Left renal cortex interstitium (tissue), 4 donors: ENCODE results near the gene C3. TPM values are rescaled to one million over a fixed set of nuclear protein-coding genes. Genes with fewer than 3 reads are reported as not detected.
"Not testable (repeated sequence)": the region's sequence is repeated elsewhere in the genome, so short reads cannot be mapped to it uniquely, and the experiment has no call there.

Source experiments
- DNase-seq, 4 donors: peaks; one replicate each; pipeline ENCODE4 v3.0.0-alpha.2; 2013; ENCODE audit warnings: low read depth in 4 of 4, low spot score in 2 of 4, missing footprints in 1 of 4
- polyA plus RNA-seq, 4 donors: library from polyadenylated mRNA; unstranded; fragments of 120-200 nt; gene quantifications; one replicate each; pipeline ENCODE4 v1.2.1, GENCODE V29; 2013; ENCODE audit not compliant: insufficient read length in 4 of 4

C3 gene
- polyA plus RNA-seq, 4 donors = 13.6 to 30.7 (median 22.1) TPM

DNA sequence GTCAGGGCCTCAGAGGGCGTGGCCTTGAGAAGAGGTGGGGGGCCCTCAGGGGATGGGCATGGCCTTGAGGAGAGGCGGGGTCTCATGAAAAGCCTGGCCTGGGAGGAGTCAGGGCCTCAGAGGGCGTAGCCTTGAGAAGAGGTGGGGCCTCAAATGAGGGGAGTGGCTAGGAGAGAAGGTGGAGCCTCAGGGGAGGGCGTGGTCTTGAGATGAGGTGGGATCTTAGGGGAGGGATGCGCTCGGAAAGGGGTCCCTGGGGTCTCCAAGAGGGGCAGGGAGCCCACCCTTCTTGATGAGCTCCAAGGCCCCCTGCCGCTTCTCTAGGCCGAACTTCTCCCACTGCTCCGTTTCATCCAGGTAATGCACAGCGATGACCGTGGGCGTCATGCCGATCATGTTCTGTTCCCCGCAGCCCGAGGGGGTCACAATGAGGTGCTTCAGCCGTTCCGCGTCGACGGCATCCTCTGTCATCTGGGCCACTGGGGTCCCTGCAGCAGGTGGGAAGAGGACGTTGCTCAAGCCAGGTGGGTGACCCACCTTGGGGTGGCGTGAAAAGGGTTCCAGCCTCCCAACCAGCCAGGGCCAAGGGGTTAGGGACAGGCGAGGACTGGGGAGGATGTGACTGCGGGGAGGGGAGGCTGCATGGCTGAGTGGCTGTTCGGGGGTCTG lies 26.2 kb downstream of the C3 start:
- DNase-seq = no peak

DNA sequence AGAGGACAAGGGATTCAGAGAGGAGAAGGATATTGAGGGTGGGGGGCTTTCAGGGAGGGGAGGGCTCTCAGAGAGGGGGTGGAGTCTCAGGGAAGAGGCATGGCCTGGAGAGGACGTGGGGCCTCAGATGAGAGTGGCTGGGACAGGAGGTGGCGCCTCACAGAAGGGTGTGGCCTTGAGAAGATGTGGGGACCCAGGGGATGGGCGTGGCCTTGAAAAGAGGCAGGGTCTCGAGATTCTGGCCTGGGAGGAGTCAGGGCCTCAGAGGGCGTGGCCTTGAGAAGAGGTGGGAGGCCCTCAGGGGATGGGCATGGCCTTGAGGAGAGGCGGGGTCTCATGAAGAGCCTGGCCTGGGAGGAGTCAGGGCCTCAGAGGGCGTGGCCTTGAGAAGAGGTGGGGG lies 26.8 kb downstream of the C3 start:
- DNase-seq = no peak

DNA sequence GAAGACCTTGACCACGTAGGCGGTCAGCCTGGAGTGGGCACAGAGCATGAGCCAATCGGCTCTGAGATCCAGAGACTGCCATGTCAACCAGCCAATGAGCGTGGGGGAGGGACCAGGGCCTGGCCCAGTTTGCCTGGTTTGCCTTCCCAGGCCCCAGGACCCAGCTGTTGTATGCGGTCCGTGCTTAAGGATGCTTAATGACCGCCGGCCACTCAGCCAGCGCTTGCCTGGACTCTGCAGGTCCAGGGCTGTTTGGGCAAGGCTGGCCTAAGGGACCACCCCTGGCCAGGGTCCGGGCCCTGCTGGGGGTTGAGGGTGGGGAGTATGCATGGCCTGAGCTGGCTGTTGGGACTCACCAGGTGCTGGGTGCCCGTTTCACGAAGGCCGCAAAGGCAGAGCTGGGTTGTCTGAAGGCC lies 27.4 kb downstream of the C3 start:
- no peak for DNase-seq

DNA sequence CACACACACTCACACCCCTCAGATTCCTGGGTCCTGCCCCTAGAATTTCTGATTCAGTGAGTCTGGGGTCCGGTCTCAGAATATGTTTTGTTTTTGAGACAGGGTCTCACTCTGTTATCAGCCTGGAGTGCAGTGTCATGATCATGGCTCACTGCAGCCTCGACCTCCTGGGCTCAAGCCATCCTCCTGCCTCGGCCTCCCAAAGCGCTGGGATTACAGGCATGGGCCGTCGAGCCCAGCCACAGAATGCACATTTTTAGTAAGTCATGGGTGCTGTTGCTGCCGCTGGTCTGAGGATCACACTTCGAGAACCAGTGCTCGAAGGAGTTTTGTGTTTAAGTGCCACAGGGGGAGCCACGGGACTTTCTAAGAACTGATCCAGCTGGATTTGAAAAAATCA lies 28.4 kb downstream of the C3 start:
- no peak for DNase-seq

DNA sequence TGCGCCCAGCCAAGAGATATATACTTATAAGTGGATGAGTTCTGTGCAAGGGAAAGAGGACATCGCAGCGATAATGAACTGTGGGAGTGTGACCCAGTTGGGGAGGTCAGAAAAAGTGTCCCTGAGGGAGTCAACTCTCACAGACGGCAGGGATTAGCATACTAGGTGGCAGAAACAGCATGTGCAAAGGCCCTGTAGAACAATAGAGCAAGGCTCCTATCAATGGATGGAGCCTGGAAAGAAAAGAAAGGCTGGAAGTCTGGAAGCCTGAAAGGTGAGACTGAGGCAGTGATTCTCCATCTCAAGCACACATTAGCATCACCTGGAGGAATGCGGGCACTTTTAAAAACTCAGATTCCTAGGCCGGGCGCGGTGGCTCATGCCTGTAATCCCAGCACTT lies 29.1 kb downstream of the C3 start:
- DNase-seq = no peak

DNA sequence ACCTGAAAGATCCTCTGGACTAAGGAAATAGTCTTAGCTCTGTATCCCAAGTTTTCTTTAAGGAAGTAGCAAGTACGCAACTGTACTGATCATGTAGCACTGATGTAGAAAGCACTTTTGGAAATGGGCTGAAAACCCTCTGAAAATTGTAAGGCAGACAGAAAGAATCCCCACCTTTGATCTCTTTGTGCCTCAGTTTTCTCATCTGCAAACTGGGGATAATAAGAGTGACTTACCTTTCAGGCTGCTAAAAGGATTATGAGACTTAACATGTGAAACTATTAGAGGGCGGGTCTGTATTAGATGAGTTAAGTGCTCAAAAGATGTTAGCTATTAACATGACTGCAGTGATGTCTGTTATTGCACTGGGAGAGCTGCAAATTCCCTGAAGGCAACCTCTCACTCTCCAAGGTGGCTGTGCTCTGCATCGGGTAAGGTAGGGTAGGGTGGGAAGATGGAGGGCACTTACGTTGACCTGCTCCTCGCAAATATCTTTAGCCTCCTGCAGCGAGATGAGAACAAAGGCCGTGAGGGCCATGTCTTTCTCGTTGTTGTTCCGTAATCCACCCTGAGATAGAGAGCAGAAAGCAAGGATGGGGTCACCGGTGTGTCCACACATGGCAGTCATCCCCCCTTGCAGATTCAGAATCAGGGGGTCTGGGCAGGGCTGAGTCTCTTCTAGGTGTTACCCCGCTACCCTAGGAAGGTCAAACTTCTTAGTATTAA lies 30.1 kb downstream of the C3 start:
- DNase-seq = no peak

DNA sequence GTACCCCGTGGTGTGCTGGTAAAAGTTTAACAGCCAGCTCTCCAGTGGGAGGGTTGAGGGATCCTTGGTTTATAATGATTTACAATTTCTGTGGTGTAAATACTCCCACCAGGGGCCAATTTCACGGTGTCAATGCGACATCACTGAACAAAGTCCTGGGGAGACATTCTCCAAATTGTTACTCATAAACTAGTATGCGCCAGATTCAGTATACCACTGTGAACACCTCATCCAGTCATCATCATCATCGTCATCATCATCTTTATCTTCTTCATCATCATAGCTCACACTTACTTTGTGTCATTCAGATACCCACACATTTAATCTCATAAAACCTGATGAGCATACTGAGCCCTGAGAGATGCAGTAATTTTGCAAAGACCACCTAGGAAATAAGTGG lies 33.3 kb downstream of the C3 start:
- DNase-seq = no peak

DNA sequence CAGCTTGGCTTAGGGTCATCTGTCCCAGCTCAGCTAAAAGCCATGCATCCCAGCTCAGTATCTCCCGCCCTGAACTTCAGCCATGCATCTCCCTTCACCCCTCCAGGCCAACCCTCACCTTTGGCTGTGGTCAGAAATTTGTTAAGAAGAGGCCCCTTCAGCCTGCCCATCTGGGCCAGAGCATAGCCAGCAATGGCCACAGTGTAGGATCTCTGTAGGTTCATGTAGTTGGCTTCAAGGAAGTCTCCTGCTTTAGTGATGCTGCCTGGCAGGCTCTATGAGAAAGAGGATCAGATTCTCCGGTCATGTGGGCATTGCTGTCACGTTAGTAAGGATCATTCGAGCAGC lies 33.8 kb downstream of the C3 start:
- DNase-seq = no peak

DNA sequence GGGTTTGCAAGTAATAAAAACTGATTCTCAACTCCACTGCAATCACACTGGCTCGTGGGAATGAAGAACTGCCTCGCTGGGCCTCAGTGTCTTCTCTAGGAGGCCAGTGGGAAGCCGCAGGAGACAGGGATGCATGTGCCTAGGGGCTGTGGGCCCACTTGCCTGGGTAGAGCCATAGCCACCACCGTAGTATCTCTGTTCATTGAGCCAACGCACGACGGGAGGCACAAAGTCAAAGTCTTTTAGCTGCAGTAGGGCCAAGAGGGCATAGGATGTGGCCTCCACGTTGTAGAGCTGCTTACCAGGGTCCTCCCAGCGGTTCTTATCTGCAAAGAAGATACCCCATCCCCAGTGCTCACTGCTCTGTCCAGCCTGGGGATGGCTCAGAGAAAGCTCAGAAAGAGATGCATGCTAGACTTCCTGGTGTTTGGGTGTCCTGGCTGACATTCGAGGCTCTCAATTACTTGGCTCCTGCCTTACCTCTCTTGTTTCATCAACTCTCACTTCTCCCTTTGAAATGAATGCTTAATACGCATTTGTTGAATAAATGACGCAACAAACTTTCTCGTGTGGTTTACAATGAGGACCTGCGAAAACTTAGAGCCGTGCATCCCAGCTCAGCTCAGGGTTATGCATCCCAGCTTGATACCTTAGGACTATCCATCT lies 34.4 kb downstream of the C3 start:
- DNase-seq = no peak

DNA sequence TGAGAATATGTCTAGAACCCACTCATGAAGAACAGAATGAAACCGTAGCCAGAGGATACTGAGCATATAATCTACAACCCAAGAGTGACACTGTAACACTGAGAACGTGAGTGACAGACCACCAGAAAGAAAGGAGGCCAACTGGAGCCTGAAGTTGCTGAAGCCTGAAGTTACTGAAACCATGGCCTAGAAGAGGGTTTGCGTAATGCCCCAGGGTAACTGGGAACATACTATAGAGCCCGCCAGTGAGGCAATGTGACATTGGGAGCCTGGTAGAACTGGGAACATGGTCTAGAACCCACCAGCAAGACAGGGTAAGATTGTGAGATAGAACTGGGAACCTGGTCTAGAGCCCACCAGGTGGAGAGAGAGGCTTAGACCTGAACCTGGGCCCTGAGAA lies 35.0 kb downstream of the C3 start:
- DNase-seq = no peak

DNA sequence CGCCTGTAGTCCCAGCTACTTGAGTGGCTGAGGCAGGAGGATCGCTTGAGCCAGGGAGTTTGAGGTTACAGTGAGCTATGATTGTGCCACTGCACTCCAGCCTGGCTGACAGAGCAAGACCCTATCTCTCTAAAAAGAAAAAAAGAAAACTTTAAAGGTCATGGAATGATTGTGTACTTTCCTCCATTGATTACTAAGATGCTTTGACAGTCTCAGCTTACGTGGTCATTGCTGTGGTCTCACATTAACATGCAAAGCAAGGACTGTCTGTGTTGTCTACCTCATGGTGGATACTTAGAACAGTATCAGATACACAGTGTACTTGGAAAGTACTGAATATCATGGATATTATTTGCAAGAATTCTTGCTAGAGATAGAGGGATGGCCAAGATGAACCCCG lies 36.5 kb downstream of the C3 start:
- DNase-seq = no peak

DNA sequence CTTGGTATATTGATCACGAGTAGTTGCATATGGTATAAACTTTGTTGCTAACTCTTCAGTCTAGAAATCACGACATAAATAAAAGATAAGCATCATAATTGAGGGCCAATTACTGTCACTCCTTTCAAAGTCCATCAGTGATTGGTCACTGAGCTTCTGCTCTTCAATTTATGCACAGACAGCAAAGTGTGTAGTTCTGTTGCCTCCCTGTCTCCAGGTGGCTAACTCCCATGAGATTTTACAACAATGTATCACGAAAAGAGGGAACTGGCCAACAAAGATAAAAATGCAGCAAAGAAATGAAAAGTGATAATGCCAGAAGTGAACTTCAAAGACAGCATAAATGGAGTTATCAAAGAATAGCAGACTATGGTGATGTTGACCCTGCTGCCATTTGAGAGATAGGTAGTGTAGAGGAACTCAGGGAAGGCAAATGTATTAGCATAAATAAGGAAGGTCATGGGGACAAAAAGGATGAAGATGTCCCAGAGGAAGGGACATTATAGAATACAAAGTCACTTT lies 37.8 kb downstream of the C3 start:
- no peak for DNase-seq

DNA sequence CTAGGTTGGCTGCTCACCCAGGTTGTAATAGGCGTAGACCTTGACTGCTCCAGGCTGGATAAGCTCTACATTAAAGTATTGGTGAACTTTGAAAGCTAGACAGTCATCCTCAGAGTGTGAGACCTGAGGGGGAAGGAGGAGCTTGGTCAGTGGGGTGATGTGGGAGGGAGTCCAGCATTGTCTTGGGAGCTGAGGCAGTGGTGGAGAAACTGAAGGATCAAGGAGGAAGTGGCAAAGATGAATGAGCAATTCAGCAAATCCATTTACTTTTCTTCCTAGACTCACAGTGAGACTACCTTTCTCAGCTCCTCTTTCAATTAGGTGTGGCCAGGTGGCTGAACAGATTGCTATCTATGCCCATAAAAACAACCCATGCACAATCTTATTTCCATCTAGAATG lies 40.3 kb downstream of the C3 start:
- no peak for DNase-seq

DNA sequence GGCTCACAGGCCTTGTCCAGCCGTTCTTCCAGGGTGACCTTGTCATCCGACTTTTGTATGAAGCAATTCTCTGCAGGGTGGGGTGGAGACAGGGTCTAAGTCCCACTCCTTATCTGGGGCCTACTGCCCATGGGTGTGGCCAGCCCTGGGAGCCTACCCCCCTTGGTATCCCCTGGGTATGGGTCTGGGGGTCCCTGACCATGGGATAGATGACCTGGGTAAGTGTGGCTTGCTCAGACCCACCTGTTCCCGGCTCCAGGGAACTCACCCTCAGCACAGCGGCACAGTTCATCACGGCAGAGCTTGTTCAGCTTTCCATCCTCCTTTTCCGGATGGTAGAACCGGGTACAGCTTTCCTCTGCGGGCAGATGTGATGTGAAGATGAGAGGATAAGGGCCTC lies 41.3 kb downstream of the C3 start:
- DNase-seq = no peak

DNA sequence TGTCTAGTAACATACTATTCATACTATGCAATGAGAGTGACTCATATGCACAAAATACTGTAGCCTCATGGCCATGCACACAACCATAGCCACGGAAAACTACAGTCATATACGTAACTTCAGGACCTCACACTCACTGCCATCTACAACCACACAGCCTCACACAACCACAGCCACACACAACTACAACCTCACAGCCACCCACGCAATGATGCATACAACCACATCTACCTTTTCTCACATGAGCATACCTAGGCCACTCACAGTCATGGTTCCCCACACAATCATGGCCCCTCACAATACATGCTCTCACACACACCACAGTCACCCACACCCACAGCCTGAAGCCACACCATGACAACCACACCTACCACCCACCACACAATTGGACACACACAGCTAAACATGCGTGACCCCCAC lies 41.8 kb downstream of the C3 start:
- no peak for DNase-seq

DNA sequence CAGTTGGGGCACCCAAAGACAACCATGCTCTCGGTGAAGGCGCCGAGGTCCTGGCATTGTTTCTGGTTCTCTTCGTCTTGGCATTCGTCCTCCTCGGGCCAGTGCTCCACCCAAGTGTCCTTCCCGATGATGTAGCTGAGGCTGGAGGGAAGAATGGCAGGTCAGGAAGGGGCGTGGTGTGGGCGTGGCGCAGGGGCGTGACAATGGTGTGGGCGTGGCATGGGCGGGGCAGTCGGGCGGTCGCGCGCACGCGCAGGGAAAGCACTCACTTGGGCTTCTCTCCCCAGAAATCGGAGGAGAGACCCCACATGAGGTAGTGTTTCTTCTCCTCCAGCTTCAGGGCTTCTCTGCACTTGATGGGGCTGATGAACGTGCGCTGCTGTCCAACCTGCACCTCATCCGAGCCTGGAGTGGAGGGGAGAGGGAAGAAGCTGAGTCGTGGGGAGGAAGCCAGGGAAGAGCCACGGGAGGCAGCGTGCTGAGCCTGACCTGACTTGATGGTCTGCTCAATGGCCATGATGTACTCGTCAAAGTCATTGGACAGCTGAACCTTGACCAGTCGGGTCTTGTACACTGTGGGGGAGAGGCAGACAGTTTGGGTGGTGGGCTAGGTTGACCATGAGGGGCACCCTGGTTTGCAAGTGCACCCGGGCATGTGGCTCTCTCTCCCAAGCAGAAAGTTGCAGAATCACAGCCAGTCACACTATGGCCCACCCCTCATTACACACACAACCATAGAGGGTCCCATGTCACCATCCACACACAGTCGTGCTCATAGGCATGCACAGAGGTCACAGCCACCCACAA lies 42.4 kb downstream of the C3 start:
- no peak for DNase-seq

DNA sequence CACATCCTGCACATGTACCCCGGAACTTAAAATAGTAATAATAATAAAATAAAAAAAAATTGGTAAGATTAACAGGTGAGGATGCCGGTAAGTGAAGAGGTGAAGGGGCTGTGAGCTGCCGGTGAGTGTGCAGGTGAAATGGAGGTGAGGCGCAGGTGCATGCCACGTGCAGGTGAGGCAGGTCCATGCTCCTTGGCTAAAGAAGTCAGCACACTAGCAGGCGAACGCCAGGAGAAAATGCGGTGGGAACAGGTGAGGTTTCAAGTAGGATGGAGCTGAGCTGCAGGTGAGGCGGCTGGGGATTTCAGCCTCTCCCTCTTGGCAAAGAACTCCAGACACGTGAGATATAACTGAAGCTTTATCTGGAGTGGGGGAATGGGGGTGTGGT lies 43.0 kb downstream of the C3 start:
- no peak for DNase-seq

DNA sequence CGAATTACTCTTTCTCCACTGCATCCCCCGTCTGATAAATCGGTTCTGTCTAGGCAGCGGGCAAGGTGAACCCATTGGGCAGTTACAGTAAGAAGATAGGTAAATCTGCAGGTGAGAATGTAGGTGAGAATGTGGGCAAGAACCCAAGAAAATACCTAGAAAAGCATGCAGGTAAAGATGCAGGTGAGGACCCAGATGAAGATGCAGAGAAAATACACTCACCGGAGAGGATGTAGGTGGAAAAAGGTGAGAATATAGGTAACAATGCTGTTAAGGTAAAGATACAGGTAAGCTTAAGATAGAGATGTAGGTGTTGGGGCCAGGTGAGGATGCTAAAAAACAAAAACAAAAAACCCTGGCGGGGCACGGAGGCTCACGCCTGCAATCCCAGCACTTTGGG lies 44.2 kb downstream of the C3 start:
- DNase-seq = no peak

DNA sequence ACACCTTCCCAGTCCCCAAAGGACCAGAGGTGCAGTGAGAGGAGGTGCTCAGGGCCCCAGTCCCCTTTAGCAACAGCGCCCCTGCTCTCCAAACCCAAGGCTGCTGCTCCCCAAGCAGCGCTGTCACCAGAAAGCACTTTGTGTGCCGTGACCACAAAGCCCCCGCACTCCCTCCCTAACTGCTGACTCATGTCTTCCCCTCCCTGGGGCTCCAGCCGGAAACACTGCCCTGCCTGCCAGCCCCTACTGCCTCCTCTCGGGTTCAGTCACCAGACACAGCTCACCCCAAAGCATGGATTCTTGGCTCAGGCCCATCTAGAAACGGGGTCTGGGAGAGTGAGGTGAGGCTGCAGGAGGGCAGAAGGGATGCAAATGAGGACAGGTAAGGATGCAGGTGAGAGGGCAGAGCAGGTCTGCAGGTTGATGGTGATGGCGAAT lies 45.6 kb downstream of the C3 start:
- peak in 1 of 4 donors; percentile 10 for DNase-seq

DNA sequence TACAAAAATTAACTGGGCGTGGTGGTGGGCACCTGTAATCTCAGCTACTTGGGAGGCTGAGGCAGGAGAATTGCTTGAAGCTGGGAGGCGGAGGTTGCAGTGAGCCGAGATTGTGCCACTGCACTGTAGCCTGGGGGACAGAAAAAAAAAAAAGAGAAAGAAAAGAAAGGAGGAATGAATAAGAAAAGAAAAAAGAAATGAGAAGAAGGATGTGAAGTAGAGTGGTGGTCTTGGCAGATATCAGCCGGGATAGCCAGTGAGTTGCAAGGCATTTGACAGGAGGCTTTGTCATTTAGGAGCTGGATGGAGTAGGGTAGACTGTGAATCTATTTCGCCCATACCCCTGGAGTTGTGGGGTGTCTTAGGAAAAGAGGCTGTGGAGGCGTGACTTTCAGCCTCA lies 46.0 kb downstream of the C3 start:
- not testable (repeated sequence) for DNase-seq

DNA sequence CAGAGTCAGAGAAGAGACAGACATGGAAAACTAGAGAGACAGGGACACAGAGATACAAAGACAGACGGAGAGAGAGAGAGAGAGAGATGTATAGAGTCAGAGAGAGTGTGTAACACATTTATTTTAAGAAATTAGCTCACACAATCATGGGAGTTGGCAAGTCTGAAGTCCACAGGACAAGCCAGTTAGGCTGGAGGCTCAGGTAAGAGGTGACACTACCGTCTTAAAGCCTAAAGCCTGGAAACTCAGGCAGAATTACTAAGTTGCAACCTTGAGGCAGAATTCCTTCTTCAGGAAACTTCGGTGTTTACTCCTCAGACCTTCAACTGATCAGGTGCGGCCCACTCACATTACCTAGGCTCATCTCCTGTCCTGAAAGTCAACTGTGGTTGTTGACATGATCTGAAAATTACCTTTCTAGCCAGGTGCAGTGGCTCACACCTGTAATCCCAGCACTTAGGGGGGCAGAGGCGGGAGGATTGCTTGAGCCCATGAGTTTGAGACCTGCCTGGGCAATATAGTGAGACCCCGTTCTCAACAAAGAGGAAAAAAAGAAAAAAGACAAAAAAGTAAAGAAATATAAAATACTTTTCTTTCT lies 47.7 kb downstream of the C3 start:
- no peak for DNase-seq
